ENCODE data around the gene ALDH1L1.

The ALDH1L1 gene

DNA sequence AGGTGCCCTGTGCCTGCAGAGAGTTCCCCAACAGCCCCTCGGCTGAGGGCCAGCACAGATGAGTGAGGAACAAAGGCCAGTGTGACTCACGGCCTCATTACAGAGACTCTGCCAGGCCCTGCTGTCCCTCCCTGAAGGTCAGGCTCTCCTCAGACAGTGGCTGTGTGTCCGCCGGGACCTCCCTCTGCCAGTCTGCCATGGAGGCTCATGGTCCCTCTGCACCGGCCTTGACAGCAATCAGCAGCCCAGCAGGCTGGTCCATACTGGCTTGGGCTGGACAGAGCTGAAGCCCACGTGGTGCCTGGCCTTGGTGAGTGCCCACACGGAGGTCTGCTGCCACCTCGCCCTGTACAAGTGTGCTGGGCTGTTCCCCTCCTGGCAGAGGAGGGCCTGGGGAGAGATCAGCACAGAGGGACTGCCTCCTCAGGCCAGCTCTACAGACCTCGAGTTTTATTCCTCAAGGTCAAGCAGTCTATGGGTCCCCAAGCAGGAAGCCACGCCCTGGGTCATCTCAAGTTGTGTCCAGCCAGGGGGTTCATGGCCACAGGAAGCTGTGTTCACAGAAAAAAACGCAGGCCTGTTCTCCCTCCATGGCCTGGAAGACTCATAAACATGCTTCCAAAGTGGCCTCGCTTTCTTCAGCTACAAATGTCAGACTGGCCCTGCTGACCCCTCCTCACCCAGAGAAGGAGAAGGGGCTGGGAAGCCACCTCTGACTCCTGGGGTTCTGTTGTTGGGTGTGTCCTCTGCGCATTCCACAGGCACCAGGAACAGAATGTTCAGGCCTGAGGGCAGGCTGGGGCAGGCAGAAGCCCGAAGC is 123.5 kb downstream of the ALDH1L1 start:
- Histone ChIP-seq H3K4me1 (ENCODE audit: insufficient read depth, low read length) (no peaks in the 10 kb centered on the region), H3K36me3 (ENCODE audit: insufficient read depth, low read length) (no peaks in the 10 kb centered on the region), H3K9me3 (ENCODE audit: insufficient read depth, low read depth, low read length) (no peaks in the 10 kb centered on the region), H3K27me3 (ENCODE audit: insufficient read depth, low read length) (no peaks in the 10 kb centered on the region), H3K27ac (ENCODE audit: low read depth, low read length) (no peak overlapping the region), H3K4me3 (ENCODE audit: low read length) (no peak overlapping the region), H3K9ac (ENCODE audit: low read depth, low read length) (no peak overlapping the region)
- 84% methylated on average over 14 of the region's 14 CpGs for WGBS

DNA sequence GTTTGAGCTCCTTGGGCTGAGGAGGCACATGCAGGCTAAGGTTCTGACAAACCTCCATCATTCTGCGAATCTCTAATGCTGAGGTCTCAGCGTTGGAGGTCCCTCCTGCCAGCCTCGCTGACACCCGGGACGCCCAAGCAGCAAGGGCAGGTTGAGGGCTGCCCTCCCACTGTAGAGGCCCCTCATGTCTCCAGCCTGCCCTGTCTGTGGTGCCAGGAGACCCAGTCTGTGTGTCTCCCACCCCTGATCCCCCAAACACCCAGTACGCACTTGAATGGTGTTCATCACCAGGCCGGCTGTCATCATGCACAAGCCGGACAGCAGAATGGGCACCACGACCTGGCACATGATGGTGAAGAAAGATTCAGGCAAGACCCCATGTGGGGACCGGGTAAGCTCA is 124.3 kb downstream of the ALDH1L1 start:
- Histone ChIP-seq H3K36me3 (ENCODE audit: insufficient read depth, low read length) (no peaks in the 10 kb centered on the region), H3K27me3 (ENCODE audit: insufficient read depth, low read length) (no peaks in the 10 kb centered on the region), H3K27ac (ENCODE audit: low read depth, low read length) (no peak overlapping the region), H3K4me1 (ENCODE audit: insufficient read depth, low read length) (no peaks in the 10 kb centered on the region), H3K9me3 (ENCODE audit: insufficient read depth, low read depth, low read length) (no peaks in the 10 kb centered on the region), H3K9ac (ENCODE audit: low read depth, low read length) (no peak overlapping the region), H3K4me3 (ENCODE audit: low read length) (no peak overlapping the region)
- 92% methylated on average over 10 of the region's 10 CpGs for WGBS

DNA sequence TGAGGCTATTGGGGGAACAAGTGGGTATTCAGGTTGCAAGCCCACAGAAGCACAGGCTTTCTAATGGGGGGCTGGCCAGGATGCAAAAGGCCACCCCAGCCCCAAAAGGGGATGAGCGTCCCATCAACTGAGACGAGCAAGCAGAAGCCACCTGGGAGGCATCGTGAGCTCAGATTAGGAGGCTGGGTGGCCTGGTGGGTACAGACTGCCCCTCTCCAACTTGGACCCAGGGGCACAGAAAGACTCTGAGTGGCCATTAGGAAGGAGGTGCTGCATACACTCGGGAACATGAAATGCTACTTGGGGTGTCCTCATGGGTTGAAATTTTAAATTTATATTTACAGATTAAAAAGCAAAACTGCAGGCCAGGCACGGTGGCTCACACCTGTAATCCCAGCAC is 125.5 kb downstream of the ALDH1L1 start:
- H3K27ac ChIP-seq (ENCODE audit: low read depth, low read length), result no peak overlapping the region
- H3K4me3 ChIP-seq (ENCODE audit: low read length), result no peak overlapping the region
- no peak overlapping the region for H3K9ac ChIP-seq (ENCODE audit: low read depth, low read length)
- no peaks in the 10 kb centered on the region for H3K4me1 ChIP-seq (ENCODE audit: insufficient read depth, low read length)
- 98% methylated on average over 5 of the region's 5 CpGs for WGBS
- H3K36me3 ChIP-seq (ENCODE audit: insufficient read depth, low read length), result no peaks in the 10 kb centered on the region
- H3K9me3 ChIP-seq (ENCODE audit: insufficient read depth, low read depth, low read length), result no peaks in the 10 kb centered on the region
- H3K27me3 ChIP-seq (ENCODE audit: insufficient read depth, low read length), result no peaks in the 10 kb centered on the region

DNA sequence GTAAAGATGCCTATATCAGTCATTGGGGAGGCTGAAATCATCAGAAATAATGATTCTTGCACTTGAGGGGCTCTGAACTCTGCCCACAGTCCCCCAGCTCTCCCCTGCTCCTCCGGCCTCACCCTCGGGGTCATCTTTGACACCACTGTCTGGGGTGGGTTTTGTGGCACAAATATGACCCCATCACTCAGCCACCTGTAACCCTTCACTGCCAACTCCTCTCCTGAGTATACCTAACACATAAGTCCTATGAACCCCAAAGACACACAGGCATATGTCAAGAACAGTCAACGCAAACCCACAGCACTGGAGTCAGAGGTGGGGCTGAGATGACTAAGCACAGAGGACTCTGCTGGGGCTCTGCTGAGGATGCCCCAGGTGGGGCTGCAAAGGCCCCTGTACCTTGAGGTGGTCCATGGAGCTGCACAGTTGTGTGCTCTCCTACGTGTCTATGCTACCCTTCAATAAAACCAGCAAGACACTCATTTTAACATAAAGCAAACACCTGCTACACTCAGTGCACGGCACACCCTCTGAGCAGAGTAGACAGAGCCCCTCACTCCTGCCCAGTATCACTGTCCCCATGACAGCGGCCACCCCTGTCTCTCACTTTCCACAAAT is 126.3 kb downstream of the ALDH1L1 start:
- H3K27me3 ChIP-seq (ENCODE audit: insufficient read depth, low read length), result no peaks in the 10 kb centered on the region
- WGBS, result 95% methylated on average over 6 of the region's 6 CpGs
- no peak overlapping the region for H3K4me3 ChIP-seq (ENCODE audit: low read length)
- no peaks in the 10 kb centered on the region for H3K4me1 ChIP-seq (ENCODE audit: insufficient read depth, low read length)
- H3K9ac ChIP-seq (ENCODE audit: low read depth, low read length), result no peak overlapping the region
- no peaks in the 10 kb centered on the region for H3K36me3 ChIP-seq (ENCODE audit: insufficient read depth, low read length)
- no peaks in the 10 kb centered on the region for H3K9me3 ChIP-seq (ENCODE audit: insufficient read depth, low read depth, low read length)
- no peak overlapping the region for H3K27ac ChIP-seq (ENCODE audit: low read depth, low read length)

All from HUES64 (cell line).